Measurements from ENCODE around the gene STYXL2. TPM values are rescaled to one million over a fixed set of nuclear protein-coding genes. Genes with fewer than 3 reads are reported as not detected.

The STYXL2 gene
- 462 TPM for total RNA-seq
- long read RNA-seq, full-length matches to known transcripts = 469 of 850 reads
- long read RNA-seq, partial matches to known transcripts = 303 of 850 reads
- long read RNA-seq, other reads (novel, unspliced or antisense) = 78 of 850 reads

GRCh38 chr1:167093846-167094516 lies at the start of gene STYXL2:
Gene STYXL2, plus strand, starts transcription at chr1:167094075. Its CDS starts 775 bp downstream, at chr1:167094850.
- no peak for DNase-seq (ENCODE audit: low spot score)
- intact Hi-C loops (cut with DNase I) = no loop called here

- intact Hi-C loops (cut with DNase I) = no loop called here
- DNase-seq (ENCODE audit: low spot score) = no peak
Observed at GRCh38 chr1:167051907-167052306, 42.0 kb upstream of the STYXL2 start.

- no peak for DNase-seq (ENCODE audit: low spot score)
- intact Hi-C loops (cut with DNase I) = no loop called here
Observed at GRCh38 chr1:167052389-167052788, 41.5 kb upstream of the STYXL2 start.

DNA sequence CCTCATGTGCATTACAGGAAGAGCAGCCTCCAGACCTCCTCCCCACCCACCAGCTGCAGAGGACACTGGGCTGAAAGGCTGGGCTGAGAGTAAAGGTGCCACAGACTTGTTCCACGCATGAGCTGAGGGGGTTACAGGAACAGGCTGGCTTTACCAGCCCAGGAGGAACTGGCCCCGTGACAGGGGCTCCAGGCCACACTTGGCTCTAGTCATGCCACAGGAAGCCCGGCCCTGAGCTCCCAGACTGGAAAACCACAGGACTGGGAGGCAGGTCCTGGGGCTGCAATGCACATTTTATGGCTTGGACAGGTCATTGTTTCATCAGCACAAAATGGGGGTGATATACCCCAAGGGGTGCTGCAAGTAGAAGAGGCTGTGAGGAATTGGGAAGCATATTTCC lies 39.3 kb upstream of the STYXL2 start:
- DNase-seq (ENCODE audit: low spot score) = no peak
- intact Hi-C loops (cut with DNase I) = no loop called here

DNA sequence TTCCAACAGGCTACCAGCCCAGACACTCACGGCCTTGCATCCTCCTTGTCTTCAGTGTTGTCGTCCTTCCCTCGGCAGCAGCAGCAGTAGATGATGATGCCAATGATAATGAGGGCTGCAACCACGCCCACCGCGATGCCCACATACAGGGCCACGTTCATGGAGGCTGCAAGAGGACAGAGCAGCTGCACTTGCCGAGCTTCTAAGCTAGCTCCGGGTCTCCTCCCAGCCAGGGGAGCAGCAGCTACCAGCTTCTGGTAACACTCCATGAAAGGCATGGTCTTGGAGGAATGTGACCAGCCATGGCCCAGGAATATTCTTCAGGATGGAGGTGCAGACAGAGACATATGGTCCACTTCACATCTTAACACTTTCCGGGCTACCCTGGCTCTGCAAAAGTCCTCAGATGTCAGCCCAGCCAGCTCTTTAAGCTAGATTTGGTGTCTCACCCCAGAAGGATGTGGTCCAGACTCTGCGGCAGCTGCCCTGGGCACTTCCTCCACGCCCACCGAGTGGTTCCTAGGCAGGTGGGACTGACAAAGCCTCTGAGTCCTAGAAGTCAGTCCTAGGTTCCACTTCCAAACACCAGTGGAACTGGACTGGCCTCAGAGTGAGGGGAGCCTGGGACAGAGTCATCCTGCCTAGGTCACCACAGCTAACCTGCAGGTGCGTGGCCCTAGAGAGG lies 38.8 kb upstream of the STYXL2 start:
- intact Hi-C loops (cut with DNase I) = loop anchor here (5.0 kb wide), 1 partner anchor 78 kb away; the partner anchor contains the start of gene ILDR2
- no peak for DNase-seq (ENCODE audit: low spot score)

- intact Hi-C loops (cut with DNase I) = loop anchor here (1.0 to 5.0 kb wide), 3 partner anchors 79 to 150 kb away; partner anchors contain the start of gene ILDR2
- no peak for DNase-seq (ENCODE audit: low spot score)
Observed at GRCh38 chr1:167056529-167057231, 37.2 kb upstream of the STYXL2 start.

GRCh38 chr1:167057241-167057688 lies 36.6 kb upstream of the STYXL2 start:
- no peak for DNase-seq (ENCODE audit: low spot score)
- intact Hi-C loops (cut with DNase I) = loop anchor here (1.0 to 5.0 kb wide), 3 partner anchors 80 to 150 kb away; partner anchors contain the start of gene ILDR2

GRCh38 chr1:167059045-167059808 lies 34.6 kb upstream of the STYXL2 start:
- intact Hi-C loops (cut with DNase I) = loop anchor here (1.0 to 5.0 kb wide), 2 partner anchors 82 to 175 kb away; partner anchors contain the start of gene ILDR2
- no peak for DNase-seq (ENCODE audit: low spot score)

DNA sequence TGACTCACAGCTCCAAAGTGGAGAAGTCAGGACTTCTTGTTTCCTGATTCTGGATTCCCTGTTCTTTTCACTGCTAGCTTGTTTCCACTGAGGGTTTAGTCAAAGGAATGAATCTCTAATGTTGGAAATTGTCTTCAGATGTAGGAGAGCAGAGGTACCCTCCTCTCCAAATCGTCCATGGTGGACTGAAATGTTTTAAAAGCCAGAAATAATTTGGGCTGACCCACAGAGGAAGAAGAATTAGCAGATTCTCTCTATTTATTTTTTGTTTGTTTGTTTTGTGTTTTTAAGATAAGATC lies 34.1 kb upstream of the STYXL2 start:
- DNase-seq (ENCODE audit: low spot score) = no peak
- intact Hi-C loops (cut with DNase I) = loop anchor here (1.0 to 5.0 kb wide), 2 partner anchors 82 to 175 kb away; partner anchors contain the start of gene ILDR2

- DNase-seq (ENCODE audit: low spot score) = no peak
- intact Hi-C loops (cut with DNase I) = no loop called here
Observed at GRCh38 chr1:167060141-167061072, 33.5 kb upstream of the STYXL2 start.

DNA sequence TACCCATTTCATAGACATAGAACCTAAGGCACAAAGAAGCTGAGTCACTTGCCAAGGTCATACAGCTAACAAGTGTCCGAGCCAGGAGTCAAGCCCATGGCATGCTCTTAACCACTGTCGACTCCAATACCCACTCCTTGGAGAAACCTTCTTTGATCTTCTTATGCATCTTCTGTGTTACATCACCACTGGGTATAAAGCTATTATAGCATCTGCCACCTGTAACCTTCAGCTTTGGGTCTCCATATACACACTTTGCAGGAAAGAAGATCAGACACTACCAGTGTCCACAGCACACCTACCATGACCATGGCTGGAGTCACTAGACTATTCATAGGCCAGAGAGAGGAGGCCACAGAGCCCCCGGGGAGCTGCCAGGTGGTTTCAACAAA lies 32.8 kb upstream of the STYXL2 start:
- DNase-seq (ENCODE audit: low spot score) = no peak
- intact Hi-C loops (cut with DNase I) = no loop called here

GRCh38 chr1:167064621-167065020 lies 29.3 kb upstream of the STYXL2 start:
- intact Hi-C loops (cut with DNase I) = loop anchor here (5.0 kb wide), 3 partner anchors 63 to 468 kb away; no protein-coding TSS in a partner anchor
- DNase-seq (ENCODE audit: low spot score) = no peak

GRCh38 chr1:167065471-167065870 lies 28.4 kb upstream of the STYXL2 start:
- intact Hi-C loops (cut with DNase I) = loop anchor here (5.0 kb wide), 3 partner anchors 62 to 467 kb away; no protein-coding TSS in a partner anchor
- no peak for DNase-seq (ENCODE audit: low spot score)

DNA sequence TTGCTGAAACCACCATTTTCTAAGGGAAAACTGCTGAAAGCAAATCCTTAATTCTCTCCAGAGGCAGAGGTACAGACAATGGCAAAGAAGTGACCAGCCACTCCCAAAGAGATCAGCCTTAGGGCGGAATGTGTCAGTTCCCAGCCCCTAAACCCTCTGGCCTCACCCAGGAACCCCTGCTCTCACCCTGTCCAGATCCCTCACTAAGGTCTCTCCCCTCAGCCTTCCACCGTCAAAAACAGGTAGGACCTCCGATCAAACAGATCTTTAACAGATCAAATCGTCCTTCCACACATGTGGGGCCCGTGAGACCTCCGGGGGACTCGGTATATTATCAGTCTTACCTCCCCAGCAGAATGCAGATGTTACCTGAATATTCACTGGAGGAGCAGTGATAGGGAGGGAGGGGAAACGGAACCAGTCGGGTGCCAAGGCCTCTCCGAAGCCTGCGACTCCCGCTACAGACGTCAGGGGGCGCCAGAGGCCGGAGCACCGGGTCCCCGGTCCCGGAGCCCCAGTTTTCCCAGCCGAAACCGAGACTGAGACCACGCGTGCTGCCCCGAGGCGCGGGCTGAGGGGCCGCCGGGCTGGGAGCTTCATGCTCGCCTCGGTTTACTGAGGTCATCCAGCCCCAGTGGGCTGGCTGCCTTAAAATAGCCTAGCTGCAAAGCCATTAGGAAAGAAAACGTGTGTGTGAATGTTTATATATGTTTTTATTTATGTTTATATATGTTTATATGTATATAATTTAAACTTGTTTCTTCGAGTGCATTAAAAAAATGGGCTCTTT lies 27.3 kb upstream of the STYXL2 start:
- intact Hi-C loops (cut with DNase I) = loop anchor here (2.0 to 5.0 kb wide), 5 partner anchors 61 to 466 kb away; partner anchors contain the start of gene POU2F1
- DNase-seq (ENCODE audit: low spot score) = peak; percentile 87

DNA sequence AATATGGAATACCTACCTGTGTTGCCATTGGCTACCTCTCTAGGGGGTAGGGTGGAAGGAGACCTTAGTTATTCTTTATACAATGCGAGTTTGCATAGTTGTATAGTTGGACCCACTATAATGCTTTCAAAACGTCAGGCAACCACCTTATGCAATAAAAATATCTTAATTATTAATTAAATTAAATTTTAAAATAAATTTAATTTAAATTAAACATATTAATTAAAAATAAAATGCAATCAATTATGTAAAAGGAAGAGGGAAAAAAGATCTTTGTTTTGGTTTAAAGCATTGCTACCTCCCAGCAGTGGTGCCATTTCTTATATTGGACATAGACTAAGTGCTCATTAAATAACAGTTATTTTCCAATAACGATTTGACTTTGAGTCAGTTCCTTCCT lies 26.0 kb upstream of the STYXL2 start:
- DNase-seq (ENCODE audit: low spot score) = no peak
- intact Hi-C loops (cut with DNase I) = loop anchor here (2.0 to 5.0 kb wide), 5 partner anchors 59 to 464 kb away; partner anchors contain the start of gene POU2F1

DNA sequence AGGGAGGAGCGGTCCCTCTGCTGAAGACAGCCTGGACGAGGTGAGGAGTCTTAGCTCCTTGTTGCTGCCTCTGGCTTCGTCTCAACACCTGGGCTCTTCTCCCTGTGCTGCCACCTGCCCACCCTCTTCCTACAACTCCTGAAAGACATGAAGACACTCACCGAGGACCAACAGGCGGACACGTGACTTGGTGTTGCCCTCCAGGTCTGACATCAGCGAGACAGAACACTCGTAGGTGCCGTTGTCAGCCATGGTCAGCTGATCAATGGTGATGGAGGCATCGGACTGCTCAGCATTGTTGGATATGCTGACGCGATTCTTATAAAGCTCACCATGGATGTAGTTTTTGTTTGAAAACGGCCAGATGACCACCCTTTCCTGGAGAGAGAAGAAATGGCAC lies 25.1 kb upstream of the STYXL2 start:
- intact Hi-C loops (cut with DNase I) = loop anchor here (5.0 kb wide), 3 partner anchors 59 to 464 kb away; no protein-coding TSS in a partner anchor
- no peak for DNase-seq (ENCODE audit: low spot score)

DNA sequence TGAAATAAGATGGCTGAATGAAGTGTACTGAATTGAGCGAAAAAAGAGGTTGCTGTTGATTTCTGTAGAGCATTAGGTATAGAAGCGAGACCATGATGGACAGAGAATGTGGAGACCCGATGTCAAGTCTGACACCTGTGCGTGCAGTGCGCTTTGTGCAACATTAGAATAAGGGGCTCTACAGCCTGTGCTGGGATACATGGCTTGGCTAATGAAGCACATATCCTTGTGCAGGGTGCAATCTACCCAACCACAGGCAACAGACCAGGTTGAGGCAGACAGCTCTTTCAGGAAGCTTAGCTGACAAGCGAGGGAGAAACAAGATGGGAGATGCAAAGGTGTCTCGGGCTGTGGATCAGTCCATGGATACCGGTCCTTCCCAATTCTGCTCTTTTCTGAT lies 22.6 kb upstream of the STYXL2 start:
- DNase-seq (ENCODE audit: low spot score) = no peak
- intact Hi-C loops (cut with DNase I) = loop anchor here (5.0 kb wide), 1 partner anchor 36 kb away; no protein-coding TSS in a partner anchor

All from cardiac septum (tissue), 1 donor.